IMR-90 (cell line): ENCODE data around the gene TIRAP.

Source experiments
- CEBPB ChIP-seq: IDR thresholded peaks from 2 replicates; pipeline ENCODE4 v1.6.1; 2012; ENCODE audit warnings: low read depth, low read length, improper control_type of control experiment
- MAZ ChIP-seq: IDR thresholded peaks from 2 replicates; pipeline ENCODE4 v1.6.1; 2012; ENCODE audit warnings: low read depth, mild to moderate bottlenecking, low read length, improper control_type of control experiment, moderate library complexity, borderline replicate concordance
- POLR2A ChIP-seq: IDR thresholded peaks from 2 replicates; pipeline ENCODE4 v1.6.1; 2012; ENCODE audit warnings: mild to moderate bottlenecking, low read depth, low read length
- RAD21 ChIP-seq: IDR thresholded peaks from 2 replicates; pipeline ENCODE4 v1.6.1; 2012; ENCODE audit warnings: low read length, improper control_type of control experiment
- SMC3 ChIP-seq: fragments of 150-350 bp; IDR thresholded peaks from 2 replicates; pipeline ENCODE4 v1.6.1; 2016; ENCODE audit warnings: low read depth, mild to moderate bottlenecking, antibody characterized with exemption, low read length, moderate library complexity
- TF ChIP-seq, protein P1 (sequence below): conservative IDR thresholded peaks from 2 replicates; pipeline ENCODE4 v1.5.1; 2012; ENCODE audit warnings: mild to moderate bottlenecking, low read depth, low read length, improper control_type of control experiment
- TF ChIP-seq, protein P2 (sequence below): fragments of 150-350 bp; IDR thresholded peaks from 2 replicates; pipeline ENCODE4 v1.6.1; 2016; ENCODE audit warnings: low read depth, mild to moderate bottlenecking, low read length, moderate library complexity, borderline replicate concordance
- TF ChIP-seq, protein P3 (sequence below): fragments of 150-350 bp; IDR thresholded peaks from 2 replicates; pipeline ENCODE4 v1.6.1; 2017; ENCODE audit warnings: mild to moderate bottlenecking, antibody characterized with exemption, low read length, low read depth

DNA sequence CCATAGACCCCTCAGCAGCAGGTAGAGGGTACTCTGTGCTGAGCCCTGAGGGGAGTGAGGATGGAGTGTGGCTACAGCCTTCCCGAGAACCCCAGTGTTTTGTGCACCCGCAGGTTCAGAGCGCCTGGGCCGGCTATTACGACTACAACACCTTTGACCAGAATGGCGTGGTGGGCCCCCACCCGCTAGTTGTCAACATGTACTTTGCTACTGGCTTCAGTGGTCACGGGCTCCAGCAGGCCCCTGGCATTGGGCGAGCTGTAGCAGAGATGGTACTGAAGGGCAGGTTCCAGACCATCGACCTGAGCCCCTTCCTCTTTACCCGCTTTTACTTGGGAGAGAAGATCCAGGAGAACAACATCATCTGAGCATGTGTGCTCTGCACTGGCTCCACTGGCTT, 5.6 kb upstream of the TIRAP start:
- no peak for TF ChIP-seq RAD21
- TF ChIP-seq, protein P1, sequence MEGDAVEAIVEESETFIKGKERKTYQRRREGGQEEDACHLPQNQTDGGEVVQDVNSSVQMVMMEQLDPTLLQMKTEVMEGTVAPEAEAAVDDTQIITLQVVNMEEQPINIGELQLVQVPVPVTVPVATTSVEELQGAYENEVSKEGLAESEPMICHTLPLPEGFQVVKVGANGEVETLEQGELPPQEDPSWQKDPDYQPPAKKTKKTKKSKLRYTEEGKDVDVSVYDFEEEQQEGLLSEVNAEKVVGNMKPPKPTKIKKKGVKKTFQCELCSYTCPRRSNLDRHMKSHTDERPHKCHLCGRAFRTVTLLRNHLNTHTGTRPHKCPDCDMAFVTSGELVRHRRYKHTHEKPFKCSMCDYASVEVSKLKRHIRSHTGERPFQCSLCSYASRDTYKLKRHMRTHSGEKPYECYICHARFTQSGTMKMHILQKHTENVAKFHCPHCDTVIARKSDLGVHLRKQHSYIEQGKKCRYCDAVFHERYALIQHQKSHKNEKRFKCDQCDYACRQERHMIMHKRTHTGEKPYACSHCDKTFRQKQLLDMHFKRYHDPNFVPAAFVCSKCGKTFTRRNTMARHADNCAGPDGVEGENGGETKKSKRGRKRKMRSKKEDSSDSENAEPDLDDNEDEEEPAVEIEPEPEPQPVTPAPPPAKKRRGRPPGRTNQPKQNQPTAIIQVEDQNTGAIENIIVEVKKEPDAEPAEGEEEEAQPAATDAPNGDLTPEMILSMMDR: no peak
- TF ChIP-seq CEBPB: no peak
- TF ChIP-seq POLR2A: no peak
- TF ChIP-seq, protein P2, sequence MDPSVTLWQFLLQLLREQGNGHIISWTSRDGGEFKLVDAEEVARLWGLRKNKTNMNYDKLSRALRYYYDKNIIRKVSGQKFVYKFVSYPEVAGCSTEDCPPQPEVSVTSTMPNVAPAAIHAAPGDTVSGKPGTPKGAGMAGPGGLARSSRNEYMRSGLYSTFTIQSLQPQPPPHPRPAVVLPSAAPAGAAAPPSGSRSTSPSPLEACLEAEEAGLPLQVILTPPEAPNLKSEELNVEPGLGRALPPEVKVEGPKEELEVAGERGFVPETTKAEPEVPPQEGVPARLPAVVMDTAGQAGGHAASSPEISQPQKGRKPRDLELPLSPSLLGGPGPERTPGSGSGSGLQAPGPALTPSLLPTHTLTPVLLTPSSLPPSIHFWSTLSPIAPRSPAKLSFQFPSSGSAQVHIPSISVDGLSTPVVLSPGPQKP: no peak
- TF ChIP-seq MAZ: no peak
- TF ChIP-seq, protein P3, sequence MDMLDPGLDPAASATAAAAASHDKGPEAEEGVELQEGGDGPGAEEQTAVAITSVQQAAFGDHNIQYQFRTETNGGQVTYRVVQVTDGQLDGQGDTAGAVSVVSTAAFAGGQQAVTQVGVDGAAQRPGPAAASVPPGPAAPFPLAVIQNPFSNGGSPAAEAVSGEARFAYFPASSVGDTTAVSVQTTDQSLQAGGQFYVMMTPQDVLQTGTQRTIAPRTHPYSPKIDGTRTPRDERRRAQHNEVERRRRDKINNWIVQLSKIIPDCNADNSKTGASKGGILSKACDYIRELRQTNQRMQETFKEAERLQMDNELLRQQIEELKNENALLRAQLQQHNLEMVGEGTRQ: no peak
- no peak for TF ChIP-seq SMC3
